Breast epithelium (tissue), 3 donors: ENCODE data around the gene CMTM2.

Experiments used
- CTCF ChIP-seq, 3 donors: fragments of 450-650 bp; IDR thresholded peaks; one replicate each; pipeline ENCODE4 v1.5.1; 2016 to 2017; ENCODE audit warnings: antibody characterized with exemption in 3 of 3, mild to moderate bottlenecking in 3 of 3, moderate library complexity in 3 of 3
- POLR2AphosphoS5 ChIP-seq, 3 donors: sonication (generic); formaldehyde crosslinking; IDR thresholded peaks; one replicate each; pipeline ENCODE4 v1.6.1; 2017; ENCODE audit warnings: antibody characterized with exemption in 3 of 3

GRCh38 chr16:66618588-66619375, 39.5 kb downstream of the CMTM2 start:
- TF ChIP-seq CTCF (IDR thresholded peaks at IDR 0.05) = no peak
- no peak for TF ChIP-seq POLR2AphosphoS5 (IDR thresholded peaks at IDR 0.05)
